Measurements from ENCODE around the gene GMPR2. TPM values are rescaled to one million over a fixed set of nuclear protein-coding genes. Genes with fewer than 3 reads are reported as not detected.
A peak's percentile ranks its signal among the peaks of the same experiment; 100 is the strongest.

GMPR2 gene
- polyA plus RNA-seq, 3 donors, result 84.4 to 84.7 (median 84.5) TPM

DNA sequence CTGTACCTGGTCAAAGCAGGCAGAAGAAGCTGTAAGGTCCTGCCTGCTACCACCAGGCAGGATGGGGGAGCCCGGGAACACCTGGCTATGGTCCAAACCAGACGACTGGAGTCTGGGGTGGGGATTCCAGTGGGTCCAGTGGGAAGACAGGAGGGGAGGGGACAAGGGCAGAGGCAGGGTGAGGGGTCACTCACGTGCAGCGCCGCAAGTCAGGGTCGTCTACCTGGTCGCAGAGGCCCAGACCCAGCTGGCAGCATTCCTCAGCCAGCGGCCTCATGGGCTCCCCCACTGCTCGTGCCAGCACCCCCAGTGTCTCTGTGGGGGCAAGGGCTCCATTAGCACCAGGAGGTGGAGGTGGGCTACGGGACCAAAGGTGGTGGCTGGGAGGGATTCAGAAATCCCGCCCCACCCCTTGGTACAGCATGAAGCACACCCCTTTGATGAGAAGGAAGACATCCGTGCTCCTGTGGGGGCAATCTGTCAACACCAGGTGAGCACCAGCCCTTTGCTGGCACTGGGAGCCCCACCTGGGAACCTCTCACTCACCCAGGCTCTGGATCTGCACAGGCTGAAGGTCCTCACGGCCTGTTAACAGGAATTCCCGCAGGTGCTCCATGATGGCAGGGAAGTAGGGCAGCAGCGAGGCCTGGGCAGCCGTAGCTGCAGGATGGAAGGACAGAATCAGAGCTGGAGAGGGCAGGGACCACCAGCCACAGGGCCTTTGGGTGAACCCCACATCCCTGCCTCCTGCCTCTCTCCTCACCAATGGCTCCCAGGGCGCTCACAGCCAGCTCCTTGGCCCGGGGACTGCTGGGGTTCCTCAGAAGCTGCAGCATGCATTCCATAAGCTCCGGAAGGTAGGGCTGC lies 48.4 kb upstream of the GMPR2 start:
- H3K36me3 ChIP-seq (replicated peaks in 1 of 2; ENCODE audit: control insufficient read depth in 1 of 2, insufficient read depth in 2 of 2, low read length in 2 of 2), result peaks cover 40 to 71% of the 10 kb centered on the region in 2 donors
- no peak for DNase-seq
- H2AFZ ChIP-seq (ENCODE audit: insufficient read depth, low read depth, low read length, poor library complexity, severe bottlenecking), result no peak overlapping the region
- H3K9ac ChIP-seq (ENCODE audit: insufficient read depth, low read length, poor library complexity, severe bottlenecking), result no peak overlapping the region
- H3K9me3 ChIP-seq (replicated peaks in 1 of 2; ENCODE audit: control insufficient read depth in 1 of 2, insufficient read depth in 1 of 2, low read length in 2 of 2), result no peaks in the 10 kb centered on the region
- H3K4me3 ChIP-seq (replicated peaks in 1 of 3; ENCODE audit: low read depth in 2 of 3, low read length in 3 of 3), result no peak overlapping the region
- 96% methylated on average over 17 of the region's 19 CpGs for WGBS (ENCODE audit: insufficient coverage)
- Mint-ChIP-seq H3K36me3 (peaks cover 57 to 73% of the 10 kb centered on the region in 2 donors), H3K4me3 (no peak overlapping the region), H3K27me3 (ENCODE audit: low read depth in 3 of 3) (peaks cover 0 to 3% (median 1%) of the 10 kb centered on the region in 3 donors), H3K27ac (peak overlapping the region in 2 of 7 donors; percentile 13 to 66), H3K9me3 (no peaks in the 10 kb centered on the region), H3K4me1 (peaks cover 19% of the 10 kb centered on the region)
- TF ChIP-seq, protein P1, sequence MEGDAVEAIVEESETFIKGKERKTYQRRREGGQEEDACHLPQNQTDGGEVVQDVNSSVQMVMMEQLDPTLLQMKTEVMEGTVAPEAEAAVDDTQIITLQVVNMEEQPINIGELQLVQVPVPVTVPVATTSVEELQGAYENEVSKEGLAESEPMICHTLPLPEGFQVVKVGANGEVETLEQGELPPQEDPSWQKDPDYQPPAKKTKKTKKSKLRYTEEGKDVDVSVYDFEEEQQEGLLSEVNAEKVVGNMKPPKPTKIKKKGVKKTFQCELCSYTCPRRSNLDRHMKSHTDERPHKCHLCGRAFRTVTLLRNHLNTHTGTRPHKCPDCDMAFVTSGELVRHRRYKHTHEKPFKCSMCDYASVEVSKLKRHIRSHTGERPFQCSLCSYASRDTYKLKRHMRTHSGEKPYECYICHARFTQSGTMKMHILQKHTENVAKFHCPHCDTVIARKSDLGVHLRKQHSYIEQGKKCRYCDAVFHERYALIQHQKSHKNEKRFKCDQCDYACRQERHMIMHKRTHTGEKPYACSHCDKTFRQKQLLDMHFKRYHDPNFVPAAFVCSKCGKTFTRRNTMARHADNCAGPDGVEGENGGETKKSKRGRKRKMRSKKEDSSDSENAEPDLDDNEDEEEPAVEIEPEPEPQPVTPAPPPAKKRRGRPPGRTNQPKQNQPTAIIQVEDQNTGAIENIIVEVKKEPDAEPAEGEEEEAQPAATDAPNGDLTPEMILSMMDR (IDR thresholded peaks at IDR 0.05), result no peak
- no peaks in the 10 kb centered on the region for H3K27me3 ChIP-seq (ENCODE audit: control insufficient read depth in 2 of 2, insufficient read depth in 2 of 2, low read length in 2 of 2)
- no peak overlapping the region for H3K27ac ChIP-seq (ENCODE audit: low read depth in 1 of 2, low read length in 2 of 2)
- no peaks in the 10 kb centered on the region for H4K20me1 ChIP-seq (ENCODE audit: insufficient read depth, low read length)
- intact Hi-C loops (cut with micrococcal nuclease), result no loop called here
- H3K4me1 ChIP-seq (ENCODE audit: control insufficient read depth in 1 of 2, insufficient read depth in 2 of 2, low read length in 2 of 2), result peaks cover 17% of the 10 kb centered on the region in 2 donors
- no peaks in the 10 kb centered on the region for H3K79me2 ChIP-seq (ENCODE audit: insufficient read depth, low read length)
- H3K4me2 ChIP-seq (replicated peaks; ENCODE audit: extremely low read depth, low read length, poor library complexity, severe bottlenecking), result no peak overlapping the region

DNA sequence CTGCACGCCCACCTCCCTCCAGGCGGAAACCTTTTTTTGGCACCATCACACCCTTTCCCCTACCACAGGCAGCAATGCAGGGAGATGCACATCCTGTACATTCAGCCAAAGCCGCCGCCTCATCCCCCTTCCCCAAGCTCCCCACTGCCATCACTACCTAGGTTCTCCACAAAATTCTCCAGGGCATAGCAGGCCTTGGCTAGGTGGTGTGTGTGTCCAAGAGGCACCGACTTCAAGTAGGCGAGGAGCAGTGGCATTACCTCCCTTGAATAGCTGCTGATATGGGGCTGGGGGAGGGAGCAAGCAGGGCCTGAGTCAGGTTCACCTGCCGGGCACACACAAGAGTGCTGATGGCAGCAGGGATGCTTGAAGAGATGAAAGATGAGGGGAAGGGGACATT lies 47.7 kb upstream of the GMPR2 start:
- no peak for DNase-seq
- H3K4me3 ChIP-seq (replicated peaks in 1 of 3; ENCODE audit: low read depth in 2 of 3, low read length in 3 of 3), result no peak overlapping the region
- H2AFZ ChIP-seq (ENCODE audit: insufficient read depth, low read depth, low read length, poor library complexity, severe bottlenecking), result no peak overlapping the region
- H3K4me1 ChIP-seq (ENCODE audit: control insufficient read depth in 1 of 2, insufficient read depth in 2 of 2, low read length in 2 of 2), result peaks cover 18 to 21% of the 10 kb centered on the region in 2 donors
- H3K36me3 Mint-ChIP-seq, result peaks cover 52 to 69% of the 10 kb centered on the region in 2 donors
- no peaks in the 10 kb centered on the region for H3K9me3 Mint-ChIP-seq
- H3K27me3 ChIP-seq (ENCODE audit: control insufficient read depth in 2 of 2, insufficient read depth in 2 of 2, low read length in 2 of 2), result no peaks in the 10 kb centered on the region
- H3K36me3 ChIP-seq (replicated peaks in 1 of 2; ENCODE audit: control insufficient read depth in 1 of 2, insufficient read depth in 2 of 2, low read length in 2 of 2), result peaks cover 33 to 67% of the 10 kb centered on the region in 2 donors
- no peak overlapping the region for H3K4me2 ChIP-seq (replicated peaks; ENCODE audit: extremely low read depth, low read length, poor library complexity, severe bottlenecking)
- peaks cover 0 to 3% (median 1%) of the 10 kb centered on the region in 3 donors for H3K27me3 Mint-ChIP-seq (ENCODE audit: low read depth in 3 of 3)
- no peaks in the 10 kb centered on the region for H3K9me3 ChIP-seq (replicated peaks in 1 of 2; ENCODE audit: control insufficient read depth in 1 of 2, insufficient read depth in 1 of 2, low read length in 2 of 2)
- peak overlapping the region in 2 of 7 donors; percentile 38 to 66 for H3K27ac Mint-ChIP-seq
- TF ChIP-seq, protein P1 (IDR thresholded peaks at IDR 0.05), result no peak
- H3K79me2 ChIP-seq (ENCODE audit: insufficient read depth, low read length), result no peaks in the 10 kb centered on the region
- H3K4me3 Mint-ChIP-seq, result no peak overlapping the region
- H3K4me1 Mint-ChIP-seq, result peaks cover 20% of the 10 kb centered on the region
- no peak overlapping the region for H3K27ac ChIP-seq (ENCODE audit: low read depth in 1 of 2, low read length in 2 of 2)
- H3K9ac ChIP-seq (ENCODE audit: insufficient read depth, low read length, poor library complexity, severe bottlenecking), result no peak overlapping the region
- no peaks in the 10 kb centered on the region for H4K20me1 ChIP-seq (ENCODE audit: insufficient read depth, low read length)
- 98% methylated on average over 5 of the region's 7 CpGs for WGBS (ENCODE audit: insufficient coverage)
- intact Hi-C loops (cut with micrococcal nuclease), result no loop called here

All from CD14-positive monocyte (primary cell).